C4-2B (cell line): ENCODE measurements around the gene NUTM1.

Experiments used
- H3K27ac ChIP-seq: fragments of 450-650 bp; 2 replicates; pipeline ENCODE4 v1.5.1; 2017
- CTCF ChIP-seq: fragments of 450-650 bp; conservative IDR thresholded peaks from 2 replicates; pipeline ENCODE4 v1.5.1; 2017; ENCODE audit warnings: mild to moderate bottlenecking
- ZFX ChIP-seq: fragments of 450-650 bp; IDR thresholded peaks from 2 replicates; pipeline ENCODE4 v1.6.1; 2017

NUTM1 gene

GRCh38 chr15:34336991-34337556 is 6.0 kb upstream of the NUTM1 start:
- TF ChIP-seq CTCF (no peak), ZFX (no peak)
- peak overlapping the region; percentile 64 for H3K27ac ChIP-seq

DNA sequence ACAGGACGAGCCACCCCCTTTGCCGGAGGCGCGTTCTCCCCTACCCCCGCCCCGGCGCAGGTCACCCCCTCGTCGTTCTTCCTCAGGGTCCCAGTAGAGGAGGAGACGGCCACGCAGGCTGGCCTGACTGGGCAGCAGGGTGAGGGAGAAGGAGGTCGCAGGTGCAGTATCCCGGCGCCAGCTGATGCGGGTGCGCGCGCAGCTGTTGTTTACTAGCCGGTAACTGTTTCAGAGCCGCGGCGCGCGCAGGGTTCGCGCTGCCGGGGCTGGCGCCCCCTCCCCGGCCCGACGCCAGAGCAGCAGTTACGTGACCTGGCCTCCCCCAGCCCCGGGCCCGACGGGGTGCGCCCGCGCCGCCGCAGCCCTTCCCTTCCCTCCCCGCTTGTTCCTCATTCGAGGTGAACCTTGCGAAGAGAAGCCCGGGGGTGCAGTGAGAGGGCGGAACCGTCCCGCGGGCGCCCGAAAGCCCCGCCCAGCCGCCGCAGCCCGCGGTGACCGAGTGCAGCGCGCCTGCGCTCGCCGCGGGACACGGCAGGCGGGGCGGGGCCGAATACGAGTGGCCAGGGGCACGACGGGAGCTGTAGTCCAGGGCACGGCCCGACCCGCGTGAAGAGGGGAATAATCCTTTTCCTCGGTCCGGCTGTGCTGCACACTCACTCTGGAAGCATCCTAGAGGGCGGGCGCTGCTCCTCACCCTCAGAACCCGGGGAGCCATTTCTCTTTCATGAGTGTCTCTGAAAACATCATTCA is 5.4 kb upstream of the NUTM1 start, which contains the start of gene SLC12A6:
Gene SLC12A6, minus strand, starts transcription at position 225 of the 750 bp plus-strand sequence. CDS start 1,101 bp downstream, outside the sequence.
- peak within 1 kb of the TSS; percentile 64 for H3K27ac ChIP-seq
- TF ChIP-seq CTCF (no peak), ZFX (no peak)

GRCh38 chr15:34338347-34338746 is 4.8 kb upstream of the NUTM1 start:
- no peak for TF ChIP-seq ZFX
- TF ChIP-seq CTCF: no peak
- no peak overlapping the region for H3K27ac ChIP-seq

GRCh38 chr15:34339946-34340345 is 3.2 kb upstream of the NUTM1 start:
- no peak overlapping the region for H3K27ac ChIP-seq
- TF ChIP-seq CTCF: no peak
- no peak for TF ChIP-seq ZFX

DNA sequence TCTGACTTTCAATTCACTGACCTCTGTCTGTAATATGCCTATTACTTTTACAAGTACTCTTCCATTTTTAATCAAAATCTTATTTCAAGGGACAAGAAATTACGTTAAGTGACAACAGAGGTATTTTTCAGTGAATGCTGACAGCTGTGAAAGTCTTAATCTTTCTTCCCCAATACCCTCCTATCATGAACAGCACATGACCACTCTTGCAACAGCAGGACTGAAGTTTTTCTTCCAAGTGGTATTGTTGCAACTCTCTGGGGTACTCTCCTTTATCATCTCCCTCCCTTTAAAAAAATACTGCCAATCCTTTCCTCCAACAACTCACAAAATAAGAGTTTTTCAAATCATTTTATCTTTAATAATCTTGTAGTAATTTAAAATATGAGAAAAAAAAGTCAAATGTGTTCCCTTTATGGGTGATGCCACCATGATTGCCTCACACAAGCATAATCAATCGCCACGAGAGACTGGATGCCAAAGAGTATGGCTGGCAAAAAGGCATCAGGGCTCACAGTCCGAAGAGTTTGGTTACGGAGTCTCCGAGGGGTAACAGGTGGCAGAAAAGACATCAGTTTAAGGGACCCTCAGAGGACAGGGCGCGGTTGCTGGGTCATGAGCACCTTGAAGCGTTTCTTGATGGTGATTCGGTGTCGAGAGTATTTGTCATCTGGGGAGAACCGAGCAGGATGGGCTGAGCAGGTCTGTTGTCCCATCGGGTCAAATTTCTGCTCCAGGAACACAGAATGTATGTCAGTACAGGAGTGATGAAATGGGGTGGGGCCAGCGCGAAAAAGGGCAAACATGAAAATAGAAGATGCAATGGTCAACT is 1.5 kb upstream of the NUTM1 start:
- H3K27ac ChIP-seq: peak overlapping the region; percentile 85
- no peak for TF ChIP-seq ZFX
- no peak for TF ChIP-seq CTCF

DNA sequence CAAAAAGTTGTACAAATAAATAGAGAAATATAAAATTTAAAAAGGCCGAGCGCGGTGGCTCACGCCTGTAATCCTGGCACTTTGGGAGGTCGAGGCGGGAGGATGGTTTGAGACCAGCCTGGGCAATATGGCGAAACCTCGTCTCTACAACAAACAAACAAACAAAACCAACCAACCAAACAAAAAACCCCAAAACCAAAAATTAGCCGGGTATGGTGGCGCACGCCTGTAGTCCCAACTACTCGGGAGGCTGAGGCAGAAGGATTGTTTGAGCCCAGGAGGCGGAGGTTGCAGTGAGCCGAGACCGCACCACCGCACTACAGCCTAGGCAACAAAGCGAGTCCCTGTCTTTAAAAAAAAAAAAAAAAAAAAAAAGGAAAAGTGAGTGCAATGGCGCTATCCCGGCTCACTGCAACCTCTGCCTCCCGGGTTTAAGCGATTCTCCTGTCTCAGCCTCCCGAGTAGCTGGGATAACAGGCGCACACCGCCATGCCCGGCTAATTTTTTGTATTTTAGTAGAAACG is 840 bp upstream of the NUTM1 start:
- peak overlapping the region; percentile 85 for H3K27ac ChIP-seq

- TF ChIP-seq ZFX (no peak), CTCF (no peak)
- no peak overlapping the region for H3K27ac ChIP-seq
These were observed 5.0 kb downstream of the NUTM1 start for GRCh38 chr15:34347951-34348638.
